GM23338 (cell line): ENCODE measurements around the gene TAAR6. TPM values are rescaled to one million over a fixed set of nuclear protein-coding genes. Genes with fewer than 3 reads are reported as not detected.

ENCODE experiments used
- ATAC-seq: fragments of 200-7000 bp; cut with Tn5 transposase; 3 replicates; pipeline ENCODE4 v1.9.1; 2020
- DNase-seq: peaks from one replicate; pipeline ENCODE4 v3.0.0-alpha.2; 2015; ENCODE audit warnings: low spot score
- H2AFZ ChIP-seq: fragments of 200-600 bp; sonication (generic); 2 replicates; pipeline ENCODE4 v1.8.0; 2016; ENCODE audit warnings: antibody characterized with exemption, mild to moderate bottlenecking, moderate library complexity
- H3F3A ChIP-seq: fragments of 200-600 bp; sonication (generic); replicated peaks from 2 replicates; pipeline ENCODE4 v1.8.0; 2017; ENCODE audit warnings: antibody characterized with exemption, mixed run types, low read depth
- H3K27ac ChIP-seq: fragments of 200-600 bp; sonication (generic); 2 replicates; pipeline ENCODE4 v1.6.1; 2016; ENCODE audit warnings: low read depth
- H3K27me3 ChIP-seq: fragments of 200-600 bp; sonication (generic); 2 replicates; pipeline ENCODE4 v1.8.0; 2016; ENCODE audit warnings: mild to moderate bottlenecking, mixed run types, moderate library complexity; ENCODE audit not compliant: insufficient read depth
- H3K36me3 ChIP-seq: fragments of 200-600 bp; sonication (generic); 2 replicates; pipeline ENCODE4 v1.8.0; 2016; ENCODE audit warnings: mild to moderate bottlenecking; ENCODE audit not compliant: insufficient read depth
- H3K4me1 ChIP-seq: fragments of 200-600 bp; sonication (generic); 2 replicates; pipeline ENCODE4 v1.8.0; 2016; ENCODE audit warnings: mild to moderate bottlenecking, moderate library complexity; ENCODE audit not compliant: insufficient read depth
- H3K4me2 ChIP-seq: fragments of 200-600 bp; sonication (generic); 2 replicates; pipeline ENCODE4 v1.7.1; 2017; ENCODE audit warnings: mixed run types
- H3K4me3 ChIP-seq: fragments of 200-600 bp; sonication (generic); 2 replicates; pipeline ENCODE4 v1.6.1; 2016; ENCODE audit warnings: mixed run types
- H3K79me2 ChIP-seq: fragments of 200-600 bp; sonication (generic); replicated peaks from 2 replicates; pipeline ENCODE4 v1.8.0; 2017; ENCODE audit warnings: mild to moderate bottlenecking; ENCODE audit not compliant: insufficient read depth
- H3K9me2 ChIP-seq: fragments of 200-600 bp; sonication (generic); 2 replicates; pipeline ENCODE4 v1.8.0; 2017; ENCODE audit not compliant: insufficient read depth
- H4K20me1 ChIP-seq: fragments of 200-600 bp; sonication (generic); replicated peaks from 2 replicates; pipeline ENCODE4 v1.8.0; 2017; ENCODE audit warnings: mild to moderate bottlenecking; ENCODE audit not compliant: insufficient read depth
- H3K27ac Mint-ChIP-seq: 2 replicates; pipeline ENCODE4 v1.8.0; 2020; ENCODE audit warnings: inconsistent platforms, mild to moderate bottlenecking, moderate library complexity, mixed read lengths
- H3K27me3 Mint-ChIP-seq: 3 replicates; pipeline ENCODE4 v1.8.0; 2022; ENCODE audit warnings: low read depth, mild to moderate bottlenecking, moderate library complexity, mixed read lengths, inconsistent platforms; ENCODE audit not compliant: insufficient read depth, poor library complexity
- H3K36me3 Mint-ChIP-seq: 3 replicates; pipeline ENCODE4 v1.8.0; 2021; ENCODE audit warnings: low read depth, mild to moderate bottlenecking, inconsistent platforms, moderate library complexity, mixed read lengths
- H3K4me1 Mint-ChIP-seq: 3 replicates; pipeline ENCODE4 v1.8.0; 2020; ENCODE audit warnings: mild to moderate bottlenecking, inconsistent platforms, mixed read lengths
- H3K4me3 Mint-ChIP-seq: 3 replicates; pipeline ENCODE4 v1.8.0; 2021; ENCODE audit warnings: moderate library complexity, mild to moderate bottlenecking, inconsistent platforms, mixed read lengths
- H3K9me3 Mint-ChIP-seq: 3 replicates; pipeline ENCODE4 v1.8.0; 2020; ENCODE audit warnings: moderate library complexity, mild to moderate bottlenecking, inconsistent platforms, mixed read lengths
- EZH2 ChIP-seq: fragments of 200-600 bp; sonication (generic); IDR thresholded peaks from one replicate; pipeline ENCODE4 v1.8.0; 2017; ENCODE audit warnings: antibody characterized with exemption, mild to moderate bottlenecking, low read depth; ENCODE audit not compliant: unreplicated experiment
- EZH2phosphoT487 ChIP-seq: fragments of 200-600 bp; sonication (generic); IDR thresholded peaks from one replicate; pipeline ENCODE4 v1.8.1; 2018; ENCODE audit warnings: antibody characterized with exemption; ENCODE audit not compliant: unreplicated experiment
- REST ChIP-seq: IDR thresholded peaks from one replicate; pipeline ENCODE4 v1.6.1; 2018; ENCODE audit warnings: antibody characterized with exemption; ENCODE audit not compliant: unreplicated experiment
- STAT1 ChIP-seq: IDR thresholded peaks from one replicate; pipeline ENCODE4 v1.6.1; 2016; ENCODE audit warnings: antibody characterized with exemption; ENCODE audit not compliant: unreplicated experiment
- polyA plus RNA-seq: library from polyadenylated mRNA; unstranded; fragments of >200 nt; fragmentation: Nextera tagmentation; extraction: Ambion mirVana; gene quantifications from 2 replicates; pipeline ENCODE4 v1.2.1, GENCODE V29; 2016
- total RNA-seq: library from RNA; depleted of rRNA; stranded (reverse); fragments of >200 nt; shearing (Covaris generic); gene quantifications from 2 replicates; pipeline ENCODE4 v1.2.3, GENCODE V29; 2014
- TF ChIP-seq, protein P1 (sequence below): fragments of 250-450 bp; sonication (Bioruptor Pico); IDR thresholded peaks from 2 replicates; pipeline ENCODE4 v1.5.0; 2020; ENCODE audit warnings: mild to moderate bottlenecking, moderate library complexity

The TAAR6 gene
- total and polyA plus RNA-seq, 2 experiments from 2014 or later, result not detected

- TF ChIP-seq, protein P1, sequence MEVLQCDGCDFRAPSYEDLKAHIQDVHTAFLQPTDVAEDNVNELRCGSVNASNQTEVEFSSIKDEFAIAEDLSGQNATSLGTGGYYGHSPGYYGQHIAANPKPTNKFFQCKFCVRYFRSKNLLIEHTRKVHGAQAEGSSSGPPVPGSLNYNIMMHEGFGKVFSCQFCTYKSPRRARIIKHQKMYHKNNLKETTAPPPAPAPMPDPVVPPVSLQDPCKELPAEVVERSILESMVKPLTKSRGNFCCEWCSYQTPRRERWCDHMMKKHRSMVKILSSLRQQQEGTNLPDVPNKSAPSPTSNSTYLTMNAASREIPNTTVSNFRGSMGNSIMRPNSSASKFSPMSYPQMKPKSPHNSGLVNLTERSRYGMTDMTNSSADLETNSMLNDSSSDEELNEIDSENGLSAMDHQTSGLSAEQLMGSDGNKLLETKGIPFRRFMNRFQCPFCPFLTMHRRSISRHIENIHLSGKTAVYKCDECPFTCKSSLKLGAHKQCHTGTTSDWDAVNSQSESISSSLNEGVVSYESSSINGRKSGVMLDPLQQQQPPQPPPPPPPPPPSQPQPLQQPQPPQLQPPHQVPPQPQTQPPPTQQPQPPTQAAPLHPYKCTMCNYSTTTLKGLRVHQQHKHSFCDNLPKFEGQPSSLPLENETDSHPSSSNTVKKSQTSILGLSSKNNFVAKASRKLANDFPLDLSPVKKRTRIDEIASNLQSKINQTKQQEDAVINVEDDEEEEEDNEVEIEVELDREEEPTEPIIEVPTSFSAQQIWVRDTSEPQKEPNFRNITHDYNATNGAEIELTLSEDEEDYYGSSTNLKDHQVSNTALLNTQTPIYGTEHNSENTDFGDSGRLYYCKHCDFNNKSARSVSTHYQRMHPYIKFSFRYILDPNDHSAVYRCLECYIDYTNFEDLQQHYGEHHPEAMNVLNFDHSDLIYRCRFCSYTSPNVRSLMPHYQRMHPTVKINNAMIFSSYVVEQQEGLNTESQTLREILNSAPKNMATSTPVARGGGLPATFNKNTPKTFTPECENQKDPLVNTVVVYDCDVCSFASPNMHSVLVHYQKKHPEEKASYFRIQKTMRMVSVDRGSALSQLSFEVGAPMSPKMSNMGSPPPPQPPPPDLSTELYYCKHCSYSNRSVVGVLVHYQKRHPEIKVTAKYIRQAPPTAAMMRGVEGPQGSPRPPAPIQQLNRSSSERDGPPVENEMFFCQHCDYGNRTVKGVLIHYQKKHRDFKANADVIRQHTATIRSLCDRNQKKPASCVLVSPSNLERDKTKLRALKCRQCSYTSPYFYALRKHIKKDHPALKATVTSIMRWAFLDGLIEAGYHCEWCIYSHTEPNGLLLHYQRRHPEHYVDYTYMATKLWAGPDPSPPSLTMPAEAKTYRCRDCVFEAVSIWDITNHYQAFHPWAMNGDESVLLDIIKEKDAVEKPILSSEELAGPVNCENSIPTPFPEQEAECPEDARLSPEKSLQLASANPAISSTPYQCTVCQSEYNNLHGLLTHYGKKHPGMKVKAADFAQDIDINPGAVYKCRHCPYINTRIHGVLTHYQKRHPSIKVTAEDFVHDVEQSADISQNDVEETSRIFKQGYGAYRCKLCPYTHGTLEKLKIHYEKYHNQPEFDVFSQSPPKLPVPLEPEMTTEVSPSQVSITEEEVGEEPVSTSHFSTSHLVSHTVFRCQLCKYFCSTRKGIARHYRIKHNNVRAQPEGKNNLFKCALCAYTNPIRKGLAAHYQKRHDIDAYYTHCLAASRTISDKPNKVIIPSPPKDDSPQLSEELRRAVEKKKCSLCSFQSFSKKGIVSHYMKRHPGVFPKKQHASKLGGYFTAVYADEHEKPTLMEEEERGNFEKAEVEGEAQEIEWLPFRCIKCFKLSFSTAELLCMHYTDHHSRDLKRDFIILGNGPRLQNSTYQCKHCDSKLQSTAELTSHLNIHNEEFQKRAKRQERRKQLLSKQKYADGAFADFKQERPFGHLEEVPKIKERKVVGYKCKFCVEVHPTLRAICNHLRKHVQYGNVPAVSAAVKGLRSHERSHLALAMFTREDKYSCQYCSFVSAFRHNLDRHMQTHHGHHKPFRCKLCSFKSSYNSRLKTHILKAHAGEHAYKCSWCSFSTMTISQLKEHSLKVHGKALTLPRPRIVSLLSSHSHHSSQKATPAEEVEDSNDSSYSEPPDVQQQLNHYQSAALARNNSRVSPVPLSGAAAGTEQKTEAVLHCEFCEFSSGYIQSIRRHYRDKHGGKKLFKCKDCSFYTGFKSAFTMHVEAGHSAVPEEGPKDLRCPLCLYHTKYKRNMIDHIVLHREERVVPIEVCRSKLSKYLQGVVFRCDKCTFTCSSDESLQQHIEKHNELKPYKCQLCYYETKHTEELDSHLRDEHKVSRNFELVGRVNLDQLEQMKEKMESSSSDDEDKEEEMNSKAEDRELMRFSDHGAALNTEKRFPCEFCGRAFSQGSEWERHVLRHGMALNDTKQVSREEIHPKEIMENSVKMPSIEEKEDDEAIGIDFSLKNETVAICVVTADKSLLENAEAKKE, result no peak
- TF ChIP-seq STAT1, result no peak
Observed at GRCh38 chr6:132544826-132545225, 25.3 kb upstream of the TAAR6 start (continued).

GRCh38 chr6:132548746-132549463 is 21.2 kb upstream of the TAAR6 start:
- ATAC-seq (peak; percentile 70), DNase-seq (peak; percentile 61)
- peak overlapping the region; percentile 62; the same call in 1 of the 2 replicates for H3K27ac Mint-ChIP-seq
- H3K27ac ChIP-seq, result peak overlapping the region; percentile 35; the same call in 1 of the 2 replicates
- H3F3A ChIP-seq, result no peaks in the 10 kb centered on the region
- no peaks in the 10 kb centered on the region for H3K36me3 ChIP-seq
- no peaks in the 10 kb centered on the region for H3K27me3 ChIP-seq
- H3K4me3 Mint-ChIP-seq, result no peak overlapping the region
- H3K79me2 ChIP-seq, result no peaks in the 10 kb centered on the region
- 0 out of 2 replicates have a peak, but pooled peaks cover 5% of the 10 kb centered on the region for H3K9me2 ChIP-seq
- no peaks in the 10 kb centered on the region for H3K36me3 Mint-ChIP-seq
- 0 out of 2 replicates have a peak overlapping the region, but pooled peaks have one; percentile 24 for H3K4me2 ChIP-seq
- H3K27me3 Mint-ChIP-seq, result no peaks in the 10 kb centered on the region
- peak overlapping the region; percentile 43 for H2AFZ ChIP-seq
- H3K4me1 ChIP-seq, result peaks cover 9% of the 10 kb centered on the region
- no peaks in the 10 kb centered on the region for H3K9me3 Mint-ChIP-seq
- H3K4me3 ChIP-seq, result no peak overlapping the region
- H3K4me1 Mint-ChIP-seq, result peaks cover 20% of the 10 kb centered on the region
- no peaks in the 10 kb centered on the region for H4K20me1 ChIP-seq
- TF ChIP-seq EZH2, result no peak
- no peak for TF ChIP-seq REST
- TF ChIP-seq EZH2phosphoT487, result no peak
